GM12892 (cell line): ENCODE measurements around the gene NR4A3.

Experiments used
- POLR2A ChIP-seq: IDR thresholded peaks from 2 replicates; pipeline ENCODE4 v1.6.1; 2011; ENCODE audit warnings: low read depth, low read length, control low read depth
- POLR2AphosphoS5 ChIP-seq: IDR thresholded peaks from 2 replicates; pipeline ENCODE4 v1.6.1; 2011; ENCODE audit warnings: low read depth, low read length, control low read depth
- TAF1 ChIP-seq: IDR thresholded peaks from 2 replicates; pipeline ENCODE4 v1.6.1; 2011; ENCODE audit warnings: low read depth, mild to moderate bottlenecking, control low read depth, low read length, borderline replicate concordance

DNA sequence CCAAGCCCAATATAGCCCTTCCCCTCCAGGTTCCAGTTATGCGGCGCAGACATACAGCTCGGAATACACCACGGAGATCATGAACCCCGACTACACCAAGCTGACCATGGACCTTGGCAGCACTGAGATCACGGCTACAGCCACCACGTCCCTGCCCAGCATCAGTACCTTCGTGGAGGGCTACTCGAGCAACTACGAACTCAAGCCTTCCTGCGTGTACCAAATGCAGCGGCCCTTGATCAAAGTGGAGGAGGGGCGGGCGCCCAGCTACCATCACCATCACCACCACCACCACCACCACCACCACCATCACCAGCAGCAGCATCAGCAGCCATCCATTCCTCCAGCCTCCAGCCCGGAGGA lies 6.3 kb downstream of the NR4A3 start:
- TF ChIP-seq POLR2AphosphoS5 (no peak), POLR2A (no peak), TAF1 (no peak)
